Measurements from ENCODE around the gene CCDC167.

CCDC167 gene

GRCh38 chr6:37489697-37490336 is 9.9 kb downstream of the CCDC167 start:
- TF ChIP-seq MYC (IDR thresholded peaks at IDR 0.05; ENCODE audit: low read depth, low read length), result no peak
- no peak for TF ChIP-seq POLR2A (IDR thresholded peaks at IDR 0.05; ENCODE audit: extremely low read depth, insufficient read length)
- peak; percentile 31 for TF ChIP-seq CTCF (IDR thresholded peaks at IDR 0.05; ENCODE audit: low read depth, low read length)
- no peak overlapping the region for H3K4me3 ChIP-seq (ENCODE audit: low read depth, low read length)
- peak; percentile 30 for DNase-seq (ENCODE audit: low read depth)

GRCh38 chr6:37488476-37488875 is 11.2 kb downstream of the CCDC167 start:
- no peak for TF ChIP-seq MYC (IDR thresholded peaks at IDR 0.05; ENCODE audit: low read depth, low read length)
- no peak for TF ChIP-seq CTCF (IDR thresholded peaks at IDR 0.05; ENCODE audit: low read depth, low read length)
- no peak for TF ChIP-seq MAX (IDR thresholded peaks at IDR 0.05; ENCODE audit: low read depth, low read length)
- TF ChIP-seq POLR2A (IDR thresholded peaks at IDR 0.05; ENCODE audit: extremely low read depth, insufficient read length), result no peak
- H3K4me3 ChIP-seq (ENCODE audit: low read depth, low read length), result no peak overlapping the region
- DNase-seq (ENCODE audit: low read depth), result no peak

GRCh38 chr6:37487591-37488380 is 11.9 kb downstream of the CCDC167 start:
- H3K4me3 ChIP-seq (ENCODE audit: low read depth, low read length), result no peak overlapping the region
- DNase-seq (ENCODE audit: low read depth), result no peak
- TF ChIP-seq MAX (IDR thresholded peaks at IDR 0.05; ENCODE audit: low read depth, low read length) (no peak), MYC (IDR thresholded peaks at IDR 0.05; ENCODE audit: low read depth, low read length) (no peak), CTCF (IDR thresholded peaks at IDR 0.05; ENCODE audit: low read depth, low read length) (no peak), POLR2A (IDR thresholded peaks at IDR 0.05; ENCODE audit: extremely low read depth, insufficient read length) (no peak)

- H3K4me3 ChIP-seq (ENCODE audit: low read depth, low read length), result no peak overlapping the region
- DNase-seq (ENCODE audit: low read depth), result no peak
- TF ChIP-seq MAX (IDR thresholded peaks at IDR 0.05; ENCODE audit: low read depth, low read length), result no peak
- no peak for TF ChIP-seq MYC (IDR thresholded peaks at IDR 0.05; ENCODE audit: low read depth, low read length)
- TF ChIP-seq CTCF (IDR thresholded peaks at IDR 0.05; ENCODE audit: low read depth, low read length), result no peak
- no peak for TF ChIP-seq POLR2A (IDR thresholded peaks at IDR 0.05; ENCODE audit: extremely low read depth, insufficient read length)
Observed at GRCh38 chr6:37486121-37486839, 13.4 kb downstream of the CCDC167 start.

- DNase-seq (ENCODE audit: low read depth), result no peak
Observed at GRCh38 chr6:37485291-37485702, 14.4 kb downstream of the CCDC167 start.

More at GRCh38 chr6:37485291-37485702, 14.4 kb downstream of the CCDC167 start:
- no peak overlapping the region for H3K4me3 ChIP-seq (ENCODE audit: low read depth, low read length)
- no peak for TF ChIP-seq POLR2A (IDR thresholded peaks at IDR 0.05; ENCODE audit: extremely low read depth, insufficient read length)
- TF ChIP-seq MYC (IDR thresholded peaks at IDR 0.05; ENCODE audit: low read depth, low read length), result no peak
- TF ChIP-seq MAX (IDR thresholded peaks at IDR 0.05; ENCODE audit: low read depth, low read length), result no peak
- no peak for TF ChIP-seq CTCF (IDR thresholded peaks at IDR 0.05; ENCODE audit: low read depth, low read length)

Data from NB4 (cell line).